ENCODE data around the gene TLNRD1. TPM values are rescaled to one million over a fixed set of nuclear protein-coding genes. Genes with fewer than 3 reads are reported as not detected.

TLNRD1 gene
- total RNA-seq, 2 donors from 2014 or later: 34.0 to 51.1 TPM

GRCh38 chr15:81014446-81015093 is 13.8 kb downstream of the TLNRD1 start:
- Histone ChIP-seq H3K4me3 (no peak overlapping the region), H3K36me3 (no peaks in the 10 kb centered on the region), H3K27ac (no peak overlapping the region), H3K9me3 (no peaks in the 10 kb centered on the region), H3K4me1 (ENCODE audit: control insufficient read depth in 1 of 2, low read depth in 2 of 2) (peaks cover 0 to 12% of the 10 kb centered on the region in 2 donors), H3K27me3 (replicated peaks; ENCODE audit: insufficient read depth) (no peaks in the 10 kb centered on the region)
- no peak for ATAC-seq (ENCODE audit: insufficient number of reproducible peaks, low FRiP score, low read depth)
- no peak for DNase-seq (ENCODE audit: low spot score)
- TF ChIP-seq, protein P1, sequence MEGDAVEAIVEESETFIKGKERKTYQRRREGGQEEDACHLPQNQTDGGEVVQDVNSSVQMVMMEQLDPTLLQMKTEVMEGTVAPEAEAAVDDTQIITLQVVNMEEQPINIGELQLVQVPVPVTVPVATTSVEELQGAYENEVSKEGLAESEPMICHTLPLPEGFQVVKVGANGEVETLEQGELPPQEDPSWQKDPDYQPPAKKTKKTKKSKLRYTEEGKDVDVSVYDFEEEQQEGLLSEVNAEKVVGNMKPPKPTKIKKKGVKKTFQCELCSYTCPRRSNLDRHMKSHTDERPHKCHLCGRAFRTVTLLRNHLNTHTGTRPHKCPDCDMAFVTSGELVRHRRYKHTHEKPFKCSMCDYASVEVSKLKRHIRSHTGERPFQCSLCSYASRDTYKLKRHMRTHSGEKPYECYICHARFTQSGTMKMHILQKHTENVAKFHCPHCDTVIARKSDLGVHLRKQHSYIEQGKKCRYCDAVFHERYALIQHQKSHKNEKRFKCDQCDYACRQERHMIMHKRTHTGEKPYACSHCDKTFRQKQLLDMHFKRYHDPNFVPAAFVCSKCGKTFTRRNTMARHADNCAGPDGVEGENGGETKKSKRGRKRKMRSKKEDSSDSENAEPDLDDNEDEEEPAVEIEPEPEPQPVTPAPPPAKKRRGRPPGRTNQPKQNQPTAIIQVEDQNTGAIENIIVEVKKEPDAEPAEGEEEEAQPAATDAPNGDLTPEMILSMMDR (IDR thresholded peaks at IDR 0.05): no peak

GRCh38 chr15:81015621-81016488 is 15.1 kb downstream of the TLNRD1 start:
- ATAC-seq (ENCODE audit: insufficient number of reproducible peaks, low FRiP score, low read depth) (no peak), DNase-seq (ENCODE audit: low spot score) (no peak)
- Histone ChIP-seq H3K9me3 (no peaks in the 10 kb centered on the region), H3K27me3 (replicated peaks; ENCODE audit: insufficient read depth) (no peaks in the 10 kb centered on the region), H3K27ac (no peak overlapping the region), H3K36me3 (no peaks in the 10 kb centered on the region), H3K4me3 (no peak overlapping the region), H3K4me1 (ENCODE audit: control insufficient read depth in 1 of 2, low read depth in 2 of 2) (peaks cover 0 to 12% of the 10 kb centered on the region in 2 donors)
- TF ChIP-seq, protein P1 (IDR thresholded peaks at IDR 0.05): no peak

DNA sequence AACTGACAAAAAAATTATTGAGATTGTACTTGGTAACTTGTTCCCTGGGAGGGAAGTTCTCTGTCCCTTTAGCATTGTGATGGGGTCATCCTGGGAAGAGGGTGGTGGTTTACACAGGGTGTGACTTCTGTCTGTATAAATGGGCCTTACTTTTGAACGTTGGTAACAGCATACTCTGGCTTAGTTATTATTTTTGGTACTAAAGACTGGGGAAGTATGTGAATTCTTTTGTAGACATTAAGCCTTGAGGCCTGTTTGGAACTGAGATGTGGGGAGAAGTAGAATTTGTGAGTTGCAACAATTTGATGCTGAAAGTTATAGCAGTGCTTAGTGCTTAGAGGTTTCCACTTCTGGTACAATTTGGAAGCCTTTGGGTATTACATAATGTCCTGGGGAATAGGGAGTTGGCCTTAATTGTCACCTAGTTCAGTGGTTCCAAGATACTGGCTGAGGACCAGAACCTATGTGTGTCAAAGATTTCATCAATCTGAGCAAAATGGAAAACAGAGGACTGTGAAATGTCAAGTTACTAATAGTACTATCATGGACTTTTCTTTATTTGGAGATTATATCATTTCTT is 15.9 kb downstream of the TLNRD1 start:
- Histone ChIP-seq H3K27ac (no peak overlapping the region), H3K36me3 (no peaks in the 10 kb centered on the region), H3K9me3 (no peaks in the 10 kb centered on the region), H3K27me3 (replicated peaks; ENCODE audit: insufficient read depth) (no peaks in the 10 kb centered on the region), H3K4me3 (no peak overlapping the region), H3K4me1 (ENCODE audit: control insufficient read depth in 1 of 2, low read depth in 2 of 2) (peaks cover 0 to 12% of the 10 kb centered on the region in 2 donors)
- TF ChIP-seq, protein P1 (IDR thresholded peaks at IDR 0.05): no peak
- no peak for DNase-seq (ENCODE audit: low spot score)
- no peak for ATAC-seq (ENCODE audit: insufficient number of reproducible peaks, low FRiP score, low read depth)

DNA sequence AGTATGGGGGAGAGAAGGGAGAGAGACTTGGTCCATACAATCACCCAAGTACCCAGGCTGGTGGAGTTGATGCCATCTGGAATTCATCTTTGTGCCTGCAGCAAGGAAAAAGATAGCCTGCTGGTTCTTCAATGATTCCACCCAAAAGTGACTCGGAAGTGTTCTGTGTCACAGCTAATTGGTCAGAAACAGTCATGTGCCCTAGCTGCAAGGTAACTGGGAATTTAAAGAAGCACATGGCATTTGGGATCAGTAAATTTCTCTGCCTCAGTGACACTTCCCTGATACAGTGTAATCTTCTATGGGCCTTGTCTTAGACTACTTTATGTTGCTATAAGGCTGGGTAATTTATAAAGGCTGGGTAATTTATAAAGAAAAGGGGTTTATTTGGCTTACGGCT is 17.5 kb downstream of the TLNRD1 start:
- ATAC-seq (ENCODE audit: insufficient number of reproducible peaks, low FRiP score, low read depth) (no peak), DNase-seq (ENCODE audit: low spot score) (no peak)
- Histone ChIP-seq H3K27ac (no peak overlapping the region), H3K36me3 (no peaks in the 10 kb centered on the region), H3K4me1 (ENCODE audit: control insufficient read depth in 1 of 2, low read depth in 2 of 2) (peaks cover 0 to 12% of the 10 kb centered on the region in 2 donors), H3K9me3 (no peaks in the 10 kb centered on the region), H3K27me3 (replicated peaks; ENCODE audit: insufficient read depth) (no peaks in the 10 kb centered on the region), H3K4me3 (no peak overlapping the region)
- TF ChIP-seq, protein P1 (IDR thresholded peaks at IDR 0.05): no peak

DNA sequence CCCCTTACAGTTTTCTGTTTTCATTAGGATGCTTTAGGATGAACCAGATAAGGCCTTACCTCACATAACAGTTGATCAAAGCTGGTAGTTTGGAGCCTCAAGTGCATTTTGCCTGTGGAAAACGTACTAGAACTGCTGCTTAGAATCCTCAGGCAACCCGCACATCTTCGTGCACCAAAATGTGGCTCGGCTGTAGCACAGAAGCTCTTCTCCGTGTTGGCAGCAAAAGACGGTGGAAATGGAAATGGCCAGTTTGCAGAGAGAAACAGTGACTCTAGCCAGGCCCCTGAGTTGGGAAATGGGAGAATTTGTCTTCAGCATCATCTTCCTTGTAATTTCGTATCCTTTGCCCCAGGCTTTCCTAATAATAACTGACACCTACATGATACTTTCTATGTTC is 20.6 kb downstream of the TLNRD1 start:
- no peak overlapping the region for H3K27ac ChIP-seq
- TF ChIP-seq, protein P1 (IDR thresholded peaks at IDR 0.05): no peak
- H3K9me3 ChIP-seq: no peaks in the 10 kb centered on the region
- peaks cover 0 to 7% of the 10 kb centered on the region in 2 donors for H3K4me1 ChIP-seq (ENCODE audit: control insufficient read depth in 1 of 2, low read depth in 2 of 2)
- H3K4me3 ChIP-seq: no peak overlapping the region
- H3K36me3 ChIP-seq: no peaks in the 10 kb centered on the region
- no peaks in the 10 kb centered on the region for H3K27me3 ChIP-seq (replicated peaks; ENCODE audit: insufficient read depth)
- no peak for ATAC-seq (ENCODE audit: insufficient number of reproducible peaks, low FRiP score, low read depth)
- no peak for DNase-seq (ENCODE audit: low spot score)

Data from thoracic aorta (tissue), 2 donors.